Left ventricle myocardium inferior (tissue), 1 donor: ENCODE measurements around the gene ZNRF2. TPM values are rescaled to one million over a fixed set of nuclear protein-coding genes. Genes with fewer than 3 reads are reported as not detected.

ENCODE experiments used
- DNase-seq: peaks from one replicate; pipeline ENCODE4 v3.0.0-alpha.2; 2020
- H3K27ac ChIP-seq: fragments of 200-600 bp; replicated peaks from 2 replicates; pipeline ENCODE4 v1.8.0; 2021
- H3K27me3 ChIP-seq: fragments of 200-600 bp; 2 replicates; pipeline ENCODE4 v1.8.0; 2021; ENCODE audit warnings: low read depth
- H3K36me3 ChIP-seq: fragments of 200-600 bp; 2 replicates; pipeline ENCODE4 v1.8.0; 2021
- H3K4me1 ChIP-seq: fragments of 200-600 bp; 2 replicates; pipeline ENCODE4 v1.8.0; 2021
- H3K4me3 ChIP-seq: fragments of 200-600 bp; 2 replicates; pipeline ENCODE4 v1.8.0; 2021; ENCODE audit warnings: mild to moderate bottlenecking, moderate library complexity
- H3K9me3 ChIP-seq: fragments of 200-600 bp; replicated peaks from 2 replicates; pipeline ENCODE4 v1.8.0; 2021
- CTCF ChIP-seq: fragments of 200-600 bp; IDR thresholded peaks from 2 replicates; pipeline ENCODE4 v1.8.0; 2021; ENCODE audit warnings: antibody characterized with exemption, mild to moderate bottlenecking, borderline replicate concordance
- intact Hi-C: fragments of 100-400 bp; cut with micrococcal nuclease; formaldehyde crosslinking; loops from one replicate; pipeline ENCODE4 v1.11.0; 2022
- total RNA-seq: library from RNA; stranded (reverse); fragmentation: NEBNext Ultra II Directional; extraction: Animal tissue kit (Norgen Biotek cat#: 25700); gene quantifications from one replicate; pipeline ENCODE4 v1.2.1, GENCODE V29; 2021
- donor health status: DM: no; HTN: yes; CAD: no; lungs with severe emphysema.

Gene ZNRF2
- total RNA-seq, 1 donor from 2014 or later, result 10.9 TPM

- H3K27ac ChIP-seq, result no peak overlapping the region
- peaks cover 4% of the 10 kb centered on the region for H3K9me3 ChIP-seq
- H3K36me3 ChIP-seq, result no peaks in the 10 kb centered on the region
- H3K27me3 ChIP-seq, result no peaks in the 10 kb centered on the region
- intact Hi-C loops, result no loop called here
- DNase-seq, result no peak
- no peak overlapping the region for H3K4me3 ChIP-seq
- H3K4me1 ChIP-seq, result peaks cover 5% of the 10 kb centered on the region
- TF ChIP-seq CTCF, result no peak
Observed at GRCh38 chr7:30335763-30336487, 51.5 kb downstream of the ZNRF2 start.

GRCh38 chr7:30344513-30344912, 60.1 kb downstream of the ZNRF2 start:
- TF ChIP-seq CTCF, result no peak
- no peak for DNase-seq
- Histone ChIP-seq H3K4me1 (peaks cover 24% of the 10 kb centered on the region), H3K36me3 (no peaks in the 10 kb centered on the region), H3K27me3 (no peaks in the 10 kb centered on the region), H3K9me3 (peaks cover 24% of the 10 kb centered on the region), H3K27ac (no peak overlapping the region), H3K4me3 (no peak overlapping the region)
- intact Hi-C loops, result no loop called here

- Histone ChIP-seq H3K36me3 (no peaks in the 10 kb centered on the region), H3K27ac (no peak overlapping the region), H3K9me3 (peaks cover 6% of the 10 kb centered on the region), H3K4me3 (no peak overlapping the region), H3K4me1 (peaks cover 38% of the 10 kb centered on the region), H3K27me3 (no peaks in the 10 kb centered on the region)
- no peak for DNase-seq
- no peak for TF ChIP-seq CTCF
- intact Hi-C loops, result no loop called here
Observed at GRCh38 chr7:30347226-30348082, 63.1 kb downstream of the ZNRF2 start.

- DNase-seq, result no peak
- TF ChIP-seq CTCF, result no peak
- H3K4me1 ChIP-seq, result peaks cover 38% of the 10 kb centered on the region
Observed at GRCh38 chr7:30348083-30348560, 63.7 kb downstream of the ZNRF2 start.

GRCh38 chr7:30349170-30349569, 64.8 kb downstream of the ZNRF2 start:
- peaks cover 33% of the 10 kb centered on the region for H3K4me1 ChIP-seq
- no peaks in the 10 kb centered on the region for H3K36me3 ChIP-seq
- DNase-seq, result no peak
- H3K4me3 ChIP-seq, result no peak overlapping the region
- TF ChIP-seq CTCF, result no peak
- no peaks in the 10 kb centered on the region for H3K27me3 ChIP-seq
- peaks cover 6% of the 10 kb centered on the region for H3K9me3 ChIP-seq
- H3K27ac ChIP-seq, result no peak overlapping the region
- intact Hi-C loops, result no loop called here

More at GRCh38 chr7:30348083-30348560, 63.7 kb downstream of the ZNRF2 start:
- intact Hi-C loops, result no loop called here
- no peak overlapping the region for H3K4me3 ChIP-seq
- H3K9me3 ChIP-seq, result peaks cover 6% of the 10 kb centered on the region
- H3K36me3 ChIP-seq, result no peaks in the 10 kb centered on the region
- no peak overlapping the region for H3K27ac ChIP-seq
- no peaks in the 10 kb centered on the region for H3K27me3 ChIP-seq
